GM12873 (cell line): ENCODE data around the gene UPB1.

Experiments used
- TF ChIP-seq, protein P1 (sequence below): IDR thresholded peaks from 2 replicates; pipeline ENCODE4 v1.5.1; 2012; ENCODE audit warnings: low read depth, mild to moderate bottlenecking, moderate library complexity, low read length, control low read depth; ENCODE audit not compliant: insufficient read depth; ENCODE audit errors: missing control alignments

Gene UPB1

DNA sequence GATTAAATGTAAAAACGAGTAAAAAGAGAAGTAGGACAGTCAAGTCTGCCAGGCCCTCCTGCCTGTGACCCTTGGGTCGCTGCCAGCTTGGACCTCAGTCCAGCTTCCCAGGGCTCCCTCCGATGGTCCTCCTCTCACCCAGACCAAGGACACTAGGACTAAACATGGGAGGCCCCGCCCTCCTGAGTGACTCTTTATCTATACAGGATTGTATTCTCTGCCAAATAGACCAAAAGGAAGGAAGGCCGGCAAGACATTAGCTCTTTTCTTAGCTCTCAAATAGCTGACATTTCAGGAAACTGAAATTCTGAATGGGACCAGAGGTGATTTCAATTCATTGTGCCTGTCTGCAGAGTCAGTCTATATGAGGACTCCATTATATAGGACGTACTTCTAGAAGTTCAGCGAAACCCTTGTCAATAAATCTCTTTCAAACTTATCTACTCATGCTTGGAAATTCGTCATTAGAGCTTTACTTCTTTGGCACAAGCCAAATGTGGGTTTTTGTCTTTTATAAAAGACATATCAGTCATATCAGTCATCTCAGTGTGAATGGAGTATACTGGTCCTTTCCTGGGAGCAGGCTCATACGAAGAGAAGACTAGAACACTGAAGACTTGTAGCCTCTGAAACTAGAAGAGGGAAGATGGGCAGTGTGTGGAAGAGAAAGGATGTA is 39.2 kb upstream of the UPB1 start:
- TF ChIP-seq, protein P1, sequence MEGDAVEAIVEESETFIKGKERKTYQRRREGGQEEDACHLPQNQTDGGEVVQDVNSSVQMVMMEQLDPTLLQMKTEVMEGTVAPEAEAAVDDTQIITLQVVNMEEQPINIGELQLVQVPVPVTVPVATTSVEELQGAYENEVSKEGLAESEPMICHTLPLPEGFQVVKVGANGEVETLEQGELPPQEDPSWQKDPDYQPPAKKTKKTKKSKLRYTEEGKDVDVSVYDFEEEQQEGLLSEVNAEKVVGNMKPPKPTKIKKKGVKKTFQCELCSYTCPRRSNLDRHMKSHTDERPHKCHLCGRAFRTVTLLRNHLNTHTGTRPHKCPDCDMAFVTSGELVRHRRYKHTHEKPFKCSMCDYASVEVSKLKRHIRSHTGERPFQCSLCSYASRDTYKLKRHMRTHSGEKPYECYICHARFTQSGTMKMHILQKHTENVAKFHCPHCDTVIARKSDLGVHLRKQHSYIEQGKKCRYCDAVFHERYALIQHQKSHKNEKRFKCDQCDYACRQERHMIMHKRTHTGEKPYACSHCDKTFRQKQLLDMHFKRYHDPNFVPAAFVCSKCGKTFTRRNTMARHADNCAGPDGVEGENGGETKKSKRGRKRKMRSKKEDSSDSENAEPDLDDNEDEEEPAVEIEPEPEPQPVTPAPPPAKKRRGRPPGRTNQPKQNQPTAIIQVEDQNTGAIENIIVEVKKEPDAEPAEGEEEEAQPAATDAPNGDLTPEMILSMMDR, result no peak

DNA sequence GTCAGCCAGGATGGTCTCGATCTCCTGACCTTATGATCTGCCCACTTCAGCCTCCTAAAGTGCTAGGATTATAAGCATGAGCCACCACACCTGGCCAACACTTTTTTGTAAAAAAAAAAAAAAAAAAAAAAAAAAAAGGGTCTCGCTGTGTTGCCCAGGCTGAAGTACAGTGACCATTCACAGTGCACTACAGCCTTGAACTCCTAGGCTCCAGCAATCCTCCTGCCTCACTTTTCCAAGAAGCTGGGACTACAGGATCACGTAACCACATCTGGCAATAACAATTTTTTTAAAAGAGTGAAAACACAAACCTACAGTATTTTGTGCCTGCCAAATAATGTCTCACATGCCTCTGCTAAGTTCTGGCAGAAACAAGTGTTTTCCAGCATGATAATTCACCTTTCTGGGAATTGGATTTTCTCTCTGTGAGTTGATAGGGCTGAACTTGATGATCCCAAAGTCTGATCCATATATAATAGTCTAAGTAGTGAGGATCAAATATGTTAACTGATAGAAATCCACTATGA is 37.2 kb upstream of the UPB1 start:
- TF ChIP-seq, protein P1, result no peak

DNA sequence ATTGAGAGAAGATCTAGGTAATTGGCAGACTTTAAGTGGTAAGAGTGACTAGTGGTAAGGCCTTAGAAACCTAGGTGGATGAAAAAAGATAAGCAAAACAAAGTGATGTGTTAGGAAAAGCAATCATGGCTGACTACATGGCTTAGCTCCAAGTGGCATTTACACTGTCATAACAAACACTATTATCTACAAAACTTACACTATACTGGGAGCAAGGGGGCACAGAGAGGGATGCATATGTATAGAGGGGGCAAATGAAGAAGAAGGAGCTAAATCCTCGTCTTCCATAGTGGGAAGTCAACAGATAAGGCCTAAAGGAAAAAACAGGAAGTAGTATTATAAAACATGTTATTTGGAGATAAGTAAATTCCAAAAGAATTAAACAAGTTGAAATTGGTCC is 35.2 kb upstream of the UPB1 start:
- TF ChIP-seq, protein P1, result no peak

DNA sequence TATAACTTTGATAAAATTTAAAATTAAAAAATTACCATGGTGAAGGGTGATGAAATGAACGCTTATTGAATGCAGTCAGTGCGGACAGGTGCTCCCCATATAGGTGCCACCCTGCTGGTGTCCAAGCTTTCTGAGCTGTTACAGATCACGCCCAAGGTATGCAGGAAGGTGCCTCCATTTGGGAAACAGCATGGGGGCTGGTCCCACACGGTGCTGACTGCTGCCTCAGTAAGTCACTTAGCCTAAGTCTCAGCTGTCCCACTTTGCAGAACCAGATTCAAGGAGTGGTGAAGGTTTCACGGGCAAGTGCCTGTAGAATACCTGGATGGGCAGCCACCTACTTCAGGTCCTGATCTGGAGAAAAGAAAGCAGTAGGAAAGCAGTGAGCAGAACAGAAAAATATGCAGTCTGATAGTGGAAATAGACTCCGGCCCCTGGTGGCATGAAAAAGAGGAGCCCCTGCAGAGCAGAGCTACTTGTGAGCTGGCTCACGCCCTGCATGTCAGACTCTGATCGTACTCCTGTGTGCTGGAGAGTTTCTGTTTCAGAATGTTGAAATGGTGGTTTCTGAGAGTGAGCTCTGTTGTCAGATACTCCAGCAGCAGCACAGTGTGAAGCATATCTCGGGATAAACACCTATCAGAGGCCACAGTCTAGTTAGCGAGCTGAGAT is 34.6 kb upstream of the UPB1 start:
- TF ChIP-seq, protein P1, result peak; percentile 13

DNA sequence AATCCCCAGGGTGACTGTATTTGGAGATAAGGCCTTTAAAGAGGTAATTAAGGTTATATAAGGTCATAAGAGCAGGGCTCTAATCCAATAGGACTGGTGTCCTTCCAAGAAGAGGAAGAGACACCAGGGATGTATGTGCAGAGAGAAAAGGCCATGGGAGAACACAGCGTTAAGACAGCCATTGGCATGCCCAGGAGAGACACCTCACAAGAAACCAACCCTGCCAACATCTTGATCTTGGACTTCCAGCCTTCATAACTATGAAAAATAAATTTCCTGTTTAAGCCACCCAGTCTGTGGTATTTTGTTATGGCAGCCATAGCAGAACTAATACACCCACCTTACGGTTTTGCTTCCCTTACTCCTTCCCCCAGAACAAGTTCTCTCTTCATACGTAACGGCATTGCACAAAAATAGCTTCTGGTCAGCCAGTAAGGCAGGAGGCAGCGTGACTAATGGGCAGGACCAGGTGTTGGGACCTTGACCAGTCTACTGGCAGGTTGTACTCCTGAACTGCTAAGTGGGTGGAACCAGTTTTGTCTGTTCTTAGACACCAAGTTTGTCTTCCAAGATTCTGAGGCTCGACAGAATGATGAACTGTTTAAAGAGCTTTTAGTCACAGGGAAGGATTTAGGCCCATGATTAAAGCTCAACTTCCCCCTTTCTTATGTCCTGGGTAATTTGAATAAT is 31.9 kb upstream of the UPB1 start:
- TF ChIP-seq, protein P1, result no peak

DNA sequence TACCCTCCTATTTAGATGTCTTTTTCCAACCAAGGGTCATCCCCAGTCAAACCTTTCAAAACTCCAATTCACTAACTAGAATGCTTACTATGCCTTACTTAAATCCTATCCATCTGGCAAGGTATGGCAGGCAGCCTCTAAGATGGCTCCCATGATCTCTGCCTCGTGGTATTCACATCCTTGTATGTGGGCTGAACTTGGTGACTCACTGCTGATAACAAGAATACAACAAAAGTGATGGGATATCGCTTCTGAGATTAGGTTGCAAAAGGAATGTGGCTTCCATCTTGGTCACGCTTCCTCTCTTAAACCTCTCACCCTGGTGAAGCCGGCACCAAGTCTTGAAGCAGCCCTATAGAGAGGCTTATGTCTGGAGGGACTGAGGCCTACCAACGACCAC is 29.6 kb upstream of the UPB1 start:
- TF ChIP-seq, protein P1, result no peak

DNA sequence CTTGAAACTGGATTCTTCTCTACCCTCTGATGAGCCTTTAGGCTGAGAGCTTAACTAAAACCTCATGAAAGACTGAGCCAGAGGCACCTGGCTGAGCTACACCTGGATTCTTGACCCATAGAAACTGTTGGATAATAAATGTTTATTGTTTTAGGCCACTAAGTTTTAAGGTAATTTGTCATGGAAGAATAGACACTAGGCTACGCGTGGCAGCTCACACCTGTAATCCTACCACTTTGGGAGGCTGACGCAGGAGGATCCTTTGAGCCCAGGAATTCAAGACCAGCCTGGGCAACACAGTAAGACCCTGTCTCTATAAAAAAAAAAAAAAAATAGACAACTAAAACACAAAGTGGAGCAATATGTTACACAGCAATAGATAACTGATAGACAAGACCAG is 29.2 kb upstream of the UPB1 start:
- TF ChIP-seq, protein P1, result no peak
